ENCODE data around the gene CLCF1. TPM values are rescaled to one million over a fixed set of nuclear protein-coding genes. Genes with fewer than 3 reads are reported as not detected.

CLCF1 gene
- polyA plus RNA-seq, 1 of the 3 experiments (the other 2 are of a cell fraction) = 27.0 TPM

DNA sequence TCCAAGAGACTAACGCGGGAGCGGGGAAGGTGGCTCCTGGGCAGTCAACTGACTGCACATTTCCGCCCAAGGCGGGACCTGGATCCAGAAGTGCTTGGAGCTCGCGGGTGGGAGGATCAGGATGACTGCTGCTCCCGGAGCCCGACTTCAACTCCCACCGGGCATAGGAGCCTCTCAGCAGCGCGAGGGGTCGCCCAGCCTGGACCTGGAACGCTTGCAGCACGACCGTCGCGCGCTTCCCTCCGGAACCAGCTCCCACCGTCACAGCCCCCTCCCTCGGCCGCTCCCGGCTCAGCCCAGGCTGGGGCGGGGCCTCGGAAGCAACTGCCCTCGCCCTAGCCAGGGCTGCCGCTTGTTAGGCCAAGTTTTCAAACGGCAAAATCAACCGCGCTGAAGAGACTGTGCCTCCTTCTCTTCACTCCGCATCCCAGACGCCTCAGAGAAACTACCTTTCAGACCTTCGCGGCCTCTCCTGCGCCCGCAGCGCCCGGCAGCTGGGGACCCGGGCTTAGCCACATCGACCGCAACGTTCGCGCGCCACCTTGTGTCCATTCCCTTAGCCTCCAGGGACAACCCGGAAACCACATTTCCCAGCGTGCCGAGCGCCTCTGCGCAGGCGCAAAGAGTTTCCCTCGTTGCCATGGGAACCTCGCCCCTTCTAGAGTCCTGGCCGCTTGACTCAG, 56.1 kb downstream of the CLCF1 start (continued):
- TF ChIP-seq, protein P1, sequence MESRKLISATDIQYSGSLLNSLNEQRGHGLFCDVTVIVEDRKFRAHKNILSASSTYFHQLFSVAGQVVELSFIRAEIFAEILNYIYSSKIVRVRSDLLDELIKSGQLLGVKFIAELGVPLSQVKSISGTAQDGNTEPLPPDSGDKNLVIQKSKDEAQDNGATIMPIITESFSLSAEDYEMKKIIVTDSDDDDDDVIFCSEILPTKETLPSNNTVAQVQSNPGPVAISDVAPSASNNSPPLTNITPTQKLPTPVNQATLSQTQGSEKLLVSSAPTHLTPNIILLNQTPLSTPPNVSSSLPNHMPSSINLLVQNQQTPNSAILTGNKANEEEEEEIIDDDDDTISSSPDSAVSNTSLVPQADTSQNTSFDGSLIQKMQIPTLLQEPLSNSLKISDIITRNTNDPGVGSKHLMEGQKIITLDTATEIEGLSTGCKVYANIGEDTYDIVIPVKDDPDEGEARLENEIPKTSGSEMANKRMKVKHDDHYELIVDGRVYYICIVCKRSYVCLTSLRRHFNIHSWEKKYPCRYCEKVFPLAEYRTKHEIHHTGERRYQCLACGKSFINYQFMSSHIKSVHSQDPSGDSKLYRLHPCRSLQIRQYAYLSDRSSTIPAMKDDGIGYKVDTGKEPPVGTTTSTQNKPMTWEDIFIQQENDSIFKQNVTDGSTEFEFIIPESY (IDR thresholded peaks at IDR 0.05; ENCODE audit: borderline replicate concordance, low read depth) = 0 out of 2 replicates have a peak, but pooled peaks have one; percentile 12
- no peak for TF ChIP-seq RXRA (IDR thresholded peaks at IDR 0.05; ENCODE audit: borderline replicate concordance, low read depth)
- peak; percentile 97 for TF ChIP-seq NRF1 (IDR thresholded peaks at IDR 0.05; ENCODE audit: low read depth, low read length)

DNA sequence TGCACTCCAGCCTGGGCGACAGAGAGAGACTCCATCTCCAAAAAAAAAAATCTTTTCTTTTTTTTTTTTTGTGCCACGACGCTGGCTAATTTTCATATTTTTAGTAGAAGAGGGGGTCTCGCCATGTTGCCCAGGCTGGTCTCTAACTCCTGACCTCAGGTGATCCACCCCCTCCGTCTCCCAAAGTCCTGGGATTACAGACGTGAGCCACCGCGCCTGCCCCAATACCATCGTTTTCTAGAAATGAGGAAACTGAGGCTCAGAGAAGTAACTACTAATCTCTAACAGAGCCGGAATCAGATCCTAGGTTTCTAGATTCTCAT, 56.6 kb downstream of the CLCF1 start:
- no peaks in the 10 kb centered on the region for H3K27me3 ChIP-seq (ENCODE audit: insufficient read depth)
- no peaks in the 10 kb centered on the region for H3K9me3 ChIP-seq
- TF ChIP-seq, protein P2, sequence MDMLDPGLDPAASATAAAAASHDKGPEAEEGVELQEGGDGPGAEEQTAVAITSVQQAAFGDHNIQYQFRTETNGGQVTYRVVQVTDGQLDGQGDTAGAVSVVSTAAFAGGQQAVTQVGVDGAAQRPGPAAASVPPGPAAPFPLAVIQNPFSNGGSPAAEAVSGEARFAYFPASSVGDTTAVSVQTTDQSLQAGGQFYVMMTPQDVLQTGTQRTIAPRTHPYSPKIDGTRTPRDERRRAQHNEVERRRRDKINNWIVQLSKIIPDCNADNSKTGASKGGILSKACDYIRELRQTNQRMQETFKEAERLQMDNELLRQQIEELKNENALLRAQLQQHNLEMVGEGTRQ (IDR thresholded peaks at IDR 0.05; ENCODE audit: borderline replicate concordance, low read depth, low read length) = no peak
- TF ChIP-seq TCF12 (IDR thresholded peaks at IDR 0.05) = no peak
- TF ChIP-seq RXRA (IDR thresholded peaks at IDR 0.05; ENCODE audit: borderline replicate concordance, low read depth) = no peak
- TF ChIP-seq, protein P3, sequence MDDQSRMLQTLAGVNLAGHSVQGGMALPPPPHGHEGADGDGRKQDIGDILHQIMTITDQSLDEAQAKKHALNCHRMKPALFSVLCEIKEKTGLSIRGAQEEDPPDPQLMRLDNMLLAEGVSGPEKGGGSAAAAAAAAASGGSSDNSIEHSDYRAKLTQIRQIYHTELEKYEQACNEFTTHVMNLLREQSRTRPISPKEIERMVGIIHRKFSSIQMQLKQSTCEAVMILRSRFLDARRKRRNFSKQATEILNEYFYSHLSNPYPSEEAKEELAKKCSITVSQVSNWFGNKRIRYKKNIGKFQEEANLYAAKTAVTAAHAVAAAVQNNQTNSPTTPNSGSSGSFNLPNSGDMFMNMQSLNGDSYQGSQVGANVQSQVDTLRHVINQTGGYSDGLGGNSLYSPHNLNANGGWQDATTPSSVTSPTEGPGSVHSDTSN (IDR thresholded peaks at IDR 0.05) = no peak
- no peak for TF ChIP-seq TEAD4 (IDR thresholded peaks at IDR 0.05; ENCODE audit: borderline replicate concordance, insufficient read depth)
- no peak for TF ChIP-seq YY1 (IDR thresholded peaks at IDR 0.05; ENCODE audit: low read depth)
- TF ChIP-seq, protein P4, sequence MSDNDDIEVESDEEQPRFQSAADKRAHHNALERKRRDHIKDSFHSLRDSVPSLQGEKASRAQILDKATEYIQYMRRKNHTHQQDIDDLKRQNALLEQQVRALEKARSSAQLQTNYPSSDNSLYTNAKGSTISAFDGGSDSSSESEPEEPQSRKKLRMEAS (IDR thresholded peaks at IDR 0.05; ENCODE audit: low read depth) = no peak
- TF ChIP-seq, protein P1 (IDR thresholded peaks at IDR 0.05; ENCODE audit: borderline replicate concordance, low read depth) = no peak
- no peak for TF ChIP-seq RFX5 (IDR thresholded peaks at IDR 0.05; ENCODE audit: low read length)
- no peak for TF ChIP-seq RCOR1 (IDR thresholded peaks at IDR 0.05; ENCODE audit: low read length)
- no peak for TF ChIP-seq CHD2 (IDR thresholded peaks at IDR 0.05; ENCODE audit: low read length, partially characterized antibody)
- TF ChIP-seq FOXM1 (IDR thresholded peaks at IDR 0.05; ENCODE audit: low read depth) = no peak
- TF ChIP-seq, protein P5, sequence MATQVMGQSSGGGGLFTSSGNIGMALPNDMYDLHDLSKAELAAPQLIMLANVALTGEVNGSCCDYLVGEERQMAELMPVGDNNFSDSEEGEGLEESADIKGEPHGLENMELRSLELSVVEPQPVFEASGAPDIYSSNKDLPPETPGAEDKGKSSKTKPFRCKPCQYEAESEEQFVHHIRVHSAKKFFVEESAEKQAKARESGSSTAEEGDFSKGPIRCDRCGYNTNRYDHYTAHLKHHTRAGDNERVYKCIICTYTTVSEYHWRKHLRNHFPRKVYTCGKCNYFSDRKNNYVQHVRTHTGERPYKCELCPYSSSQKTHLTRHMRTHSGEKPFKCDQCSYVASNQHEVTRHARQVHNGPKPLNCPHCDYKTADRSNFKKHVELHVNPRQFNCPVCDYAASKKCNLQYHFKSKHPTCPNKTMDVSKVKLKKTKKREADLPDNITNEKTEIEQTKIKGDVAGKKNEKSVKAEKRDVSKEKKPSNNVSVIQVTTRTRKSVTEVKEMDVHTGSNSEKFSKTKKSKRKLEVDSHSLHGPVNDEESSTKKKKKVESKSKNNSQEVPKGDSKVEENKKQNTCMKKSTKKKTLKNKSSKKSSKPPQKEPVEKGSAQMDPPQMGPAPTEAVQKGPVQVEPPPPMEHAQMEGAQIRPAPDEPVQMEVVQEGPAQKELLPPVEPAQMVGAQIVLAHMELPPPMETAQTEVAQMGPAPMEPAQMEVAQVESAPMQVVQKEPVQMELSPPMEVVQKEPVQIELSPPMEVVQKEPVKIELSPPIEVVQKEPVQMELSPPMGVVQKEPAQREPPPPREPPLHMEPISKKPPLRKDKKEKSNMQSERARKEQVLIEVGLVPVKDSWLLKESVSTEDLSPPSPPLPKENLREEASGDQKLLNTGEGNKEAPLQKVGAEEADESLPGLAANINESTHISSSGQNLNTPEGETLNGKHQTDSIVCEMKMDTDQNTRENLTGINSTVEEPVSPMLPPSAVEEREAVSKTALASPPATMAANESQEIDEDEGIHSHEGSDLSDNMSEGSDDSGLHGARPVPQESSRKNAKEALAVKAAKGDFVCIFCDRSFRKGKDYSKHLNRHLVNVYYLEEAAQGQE (IDR thresholded peaks at IDR 0.05; ENCODE audit: low read depth, low read length) = no peak
- TF ChIP-seq, protein P6, sequence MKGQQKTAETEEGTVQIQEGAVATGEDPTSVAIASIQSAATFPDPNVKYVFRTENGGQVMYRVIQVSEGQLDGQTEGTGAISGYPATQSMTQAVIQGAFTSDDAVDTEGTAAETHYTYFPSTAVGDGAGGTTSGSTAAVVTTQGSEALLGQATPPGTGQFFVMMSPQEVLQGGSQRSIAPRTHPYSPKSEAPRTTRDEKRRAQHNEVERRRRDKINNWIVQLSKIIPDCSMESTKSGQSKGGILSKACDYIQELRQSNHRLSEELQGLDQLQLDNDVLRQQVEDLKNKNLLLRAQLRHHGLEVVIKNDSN (IDR thresholded peaks at IDR 0.05; ENCODE audit: borderline replicate concordance, low read depth) = no peak
- 0 out of 2 replicates have a peak, but pooled peaks cover 4% of the 10 kb centered on the region for H3K79me2 ChIP-seq (ENCODE audit: insufficient read depth)
- peak overlapping the region; percentile 77 for H3K9ac ChIP-seq
- peak overlapping the region; percentile 83 to 85 for H3K4me3 ChIP-seq (ENCODE audit: low read depth in 2 of 2, low read length in 1 of 2)
- peak overlapping the region; percentile 84 to 95 for H3K27ac ChIP-seq (ENCODE audit: low read depth in 2 of 2, low read length in 1 of 2)
- POLR2A ChIA-PET = interaction anchor here (1.4 to 4.3 kb wide), 5 partner anchors 14 to 77 kb away, joined by 5 to 19 read pairs (median 6); partner anchors contain the start of genes ANKRD13D, GRK2 and SSH3
- H4K20me1 ChIP-seq (ENCODE audit: insufficient read depth) = no peaks in the 10 kb centered on the region
- no peaks in the 10 kb centered on the region for H3K36me3 ChIP-seq (replicated peaks in 1 of 2; ENCODE audit: control insufficient read depth in 1 of 2, insufficient read depth in 2 of 2, low read length in 1 of 2)
- peaks cover 4 to 21% of the 10 kb centered on the region in 2 experiments; a peak in 1 of 4 replicates for H3K4me1 ChIP-seq (ENCODE audit: control insufficient read depth in 1 of 2, insufficient read depth in 2 of 2, low read depth in 1 of 2, low read length in 1 of 2)
- H3K9me2 ChIP-seq = no peaks in the 10 kb centered on the region
- CTCF ChIA-PET = interaction anchor here (0.7 to 12.0 kb wide), 51 partner anchors 8 to 472 kb away, joined by 3 to 274 read pairs (median 5); partner anchors contain the start of genes ANKRD13D, GRK2, POLD4 and PPP1CA
- WGBS (ENCODE audit: low lambda C conversion rate) = under 1% methylated on average over 10 of the region's 10 CpGs
- DNase-seq = no peak
- peak overlapping the region; percentile 94 for H3K4me2 ChIP-seq
- H2AFZ ChIP-seq (ENCODE audit: low read depth) = peak overlapping the region; percentile 91
- peaks cover 23% of the 10 kb centered on the region for H3F3A ChIP-seq (replicated peaks; ENCODE audit: insufficient read depth)
